Measurements from ENCODE around the gene TRIM71.
"Not testable (repeated sequence)": the region's sequence is repeated elsewhere in the genome, so short reads cannot be mapped to it uniquely, and the experiment has no call there.

TRIM71 gene

GRCh38 chr3:32842531-32842931, 24.7 kb downstream of the TRIM71 start:
- no peak for DNase-seq (ENCODE audit: low read depth in 2 of 3, low spot score in 1 of 3)

- no peak for DNase-seq (ENCODE audit: low read depth in 2 of 3, low spot score in 1 of 3)
These were observed 25.2 kb downstream of the TRIM71 start for GRCh38 chr3:32842987-32843386.

GRCh38 chr3:32843510-32844321, 25.9 kb downstream of the TRIM71 start:
- DNase-seq (ENCODE audit: low read depth in 2 of 3, low spot score in 1 of 3) = no peak

GRCh38 chr3:32844322-32844654, 26.5 kb downstream of the TRIM71 start:
- no peak for DNase-seq (ENCODE audit: low read depth in 2 of 3, low spot score in 1 of 3)

GRCh38 chr3:32844914-32845313, 27.1 kb downstream of the TRIM71 start:
- no peak for DNase-seq (ENCODE audit: low read depth in 2 of 3, low spot score in 1 of 3)

DNA sequence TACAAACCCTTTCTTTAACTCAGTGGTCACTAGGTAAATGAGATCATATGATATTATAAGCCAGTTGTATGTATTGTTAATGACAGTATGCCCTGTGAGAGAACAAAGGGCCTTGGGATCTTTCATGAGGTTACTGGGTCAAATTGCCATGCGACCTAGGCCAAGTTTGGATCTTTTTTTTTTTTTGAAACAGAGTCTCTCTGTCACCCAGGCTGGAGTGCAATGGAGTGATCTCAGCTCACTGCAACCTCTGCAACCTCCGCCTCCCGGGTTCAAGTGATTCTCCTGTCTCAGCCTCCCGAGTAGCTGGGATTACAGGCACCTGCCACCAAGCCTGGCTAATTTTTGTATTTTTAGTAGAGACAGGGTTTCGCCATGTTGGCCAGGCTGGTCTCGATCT, 27.7 kb downstream of the TRIM71 start:
- not testable (repeated sequence) for DNase-seq (ENCODE audit: low read depth in 2 of 3, low spot score in 1 of 3)

DNA sequence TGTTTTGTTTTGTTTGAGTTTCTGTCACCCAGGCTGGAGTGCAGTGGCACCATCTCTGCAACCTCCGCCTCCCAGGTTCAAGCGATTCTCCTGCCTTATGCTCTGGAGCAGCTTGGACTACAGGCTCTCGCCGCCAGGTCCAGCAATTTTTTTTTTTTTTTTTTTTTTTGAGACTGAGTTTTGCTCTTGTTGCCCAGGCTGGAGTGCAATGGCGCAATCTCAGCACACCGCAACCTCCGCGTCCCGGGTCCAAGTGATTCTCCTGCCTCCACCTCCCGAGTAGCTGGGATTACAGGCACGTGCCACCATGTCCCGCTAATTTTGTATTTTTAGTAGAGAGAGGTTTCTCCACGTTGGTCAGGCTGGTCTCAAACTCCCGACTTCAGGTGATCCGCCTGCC, 29.2 kb downstream of the TRIM71 start:
- not testable (repeated sequence) for DNase-seq (ENCODE audit: low read depth in 2 of 3, low spot score in 1 of 3)

DNA sequence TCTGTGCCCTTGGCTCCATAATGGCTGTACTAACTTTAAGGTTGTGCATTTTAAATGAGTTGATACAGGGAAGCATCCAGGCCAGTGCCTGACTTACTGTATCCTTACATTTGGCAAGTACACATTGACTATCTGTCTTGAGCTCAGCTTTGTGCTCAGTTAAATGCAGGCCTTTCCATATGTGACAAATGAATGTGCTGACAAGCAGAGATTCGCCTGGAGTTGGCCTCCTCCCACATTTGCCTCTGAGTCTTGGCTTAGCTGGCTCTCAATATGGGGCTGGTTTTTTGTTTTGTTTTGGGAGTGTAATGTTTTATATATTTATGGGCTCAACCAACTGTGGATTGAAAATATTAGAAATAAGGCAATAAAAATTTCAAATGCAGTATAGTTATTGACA, 29.7 kb downstream of the TRIM71 start:
- DNase-seq (ENCODE audit: low read depth in 2 of 3, low spot score in 1 of 3) = no peak

DNA sequence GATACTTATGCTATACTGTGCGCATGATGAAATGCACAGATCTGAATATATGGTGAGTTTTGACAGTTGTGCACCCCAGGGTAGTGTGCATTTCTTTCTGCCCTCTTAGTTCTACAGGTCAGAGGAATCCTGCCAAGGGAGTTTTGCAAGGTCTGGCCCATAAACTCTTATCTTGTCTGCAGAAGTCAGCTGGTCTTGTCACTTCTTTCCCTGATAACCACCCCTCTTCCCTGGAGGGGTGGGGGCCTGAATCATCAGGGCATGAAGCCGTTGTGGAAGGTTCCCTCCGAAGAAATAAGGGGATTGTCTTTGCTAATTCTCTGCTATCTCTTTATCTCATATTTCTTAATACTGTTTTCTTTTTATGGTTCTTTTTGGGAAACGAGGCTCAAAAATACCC, 30.4 kb downstream of the TRIM71 start:
- no peak for DNase-seq (ENCODE audit: low read depth in 2 of 3, low spot score in 1 of 3)

DNA sequence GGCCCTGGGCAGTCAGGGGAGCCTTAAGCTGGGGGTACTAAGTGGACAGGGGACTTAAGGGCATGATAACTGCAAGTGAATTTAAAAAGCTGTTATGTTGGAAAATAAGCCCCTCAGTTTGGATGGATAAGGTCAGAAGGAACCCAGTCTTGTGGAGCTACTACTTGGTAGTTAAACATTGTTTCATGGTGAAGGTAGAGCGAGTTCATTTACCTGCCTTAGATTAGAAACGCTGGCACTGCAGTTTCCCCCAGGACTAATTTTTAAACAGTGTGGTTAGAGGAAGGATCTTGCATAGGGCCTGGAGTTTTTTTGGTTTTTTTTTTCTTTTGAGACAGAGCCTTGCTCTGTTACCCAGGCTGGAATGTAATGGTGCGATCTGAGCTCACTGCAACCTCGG, 31.2 kb downstream of the TRIM71 start:
- DNase-seq (ENCODE audit: low read depth in 2 of 3, low spot score in 1 of 3) = no peak

DNA sequence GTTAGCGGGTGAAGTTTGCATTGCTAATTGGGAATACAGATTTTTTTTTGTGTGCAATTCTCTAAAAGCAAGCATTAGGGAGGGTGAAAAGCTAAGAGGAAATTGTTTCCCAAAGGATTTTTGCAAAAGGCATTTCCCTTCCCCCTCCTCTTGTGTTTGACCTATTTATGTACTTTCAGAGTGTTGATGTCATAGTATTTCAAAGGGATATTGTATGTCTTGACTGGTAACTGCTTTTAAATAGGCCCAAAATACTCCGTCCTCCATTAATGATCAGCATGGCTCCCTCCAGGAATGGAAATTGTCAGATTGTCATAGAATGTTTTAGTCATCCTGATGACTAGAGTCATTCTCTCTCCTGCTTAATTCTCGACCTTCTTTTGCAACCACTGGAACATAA, 32.4 kb downstream of the TRIM71 start:
- DNase-seq (ENCODE audit: low read depth in 2 of 3, low spot score in 1 of 3) = no peak

GRCh38 chr3:32850636-32851035, 32.8 kb downstream of the TRIM71 start:
- no peak for DNase-seq (ENCODE audit: low read depth in 2 of 3, low spot score in 1 of 3)

GRCh38 chr3:32852146-32852545, 34.3 kb downstream of the TRIM71 start:
- no peak for DNase-seq (ENCODE audit: low read depth in 2 of 3, low spot score in 1 of 3)

DNA sequence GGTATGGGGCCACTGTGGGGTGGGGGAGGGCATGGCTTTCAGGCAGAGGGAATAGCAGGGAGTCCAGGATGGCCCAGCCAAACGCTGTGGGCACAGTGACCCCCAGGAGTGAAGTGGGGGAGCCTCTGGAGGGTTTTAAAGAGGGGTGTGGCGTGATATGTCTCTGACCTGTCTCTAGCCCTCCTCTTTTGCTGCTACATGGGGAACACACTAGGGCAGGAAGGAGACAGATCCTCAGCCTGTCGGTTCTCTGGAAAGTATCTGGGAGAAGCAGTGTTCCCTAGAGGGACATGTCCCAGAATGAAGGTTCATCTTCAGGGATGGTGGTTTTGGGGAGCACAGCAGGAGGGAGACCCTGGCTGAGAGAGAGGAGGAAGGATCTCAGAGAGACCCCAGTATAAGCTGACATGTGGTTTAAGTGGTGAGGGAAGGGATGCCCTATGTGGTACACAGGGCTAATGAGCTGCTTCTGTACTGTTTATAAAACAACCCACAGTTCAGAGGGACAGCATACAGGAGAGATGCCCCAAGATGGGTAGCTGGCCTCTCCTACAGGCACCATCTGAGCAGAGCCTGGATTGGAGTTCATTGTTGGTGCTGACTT, 37.7 kb downstream of the TRIM71 start:
- DNase-seq (ENCODE audit: low read depth in 2 of 3, low spot score in 1 of 3) = no peak

- no peak for DNase-seq (ENCODE audit: low read depth in 2 of 3, low spot score in 1 of 3)
These were observed 38.6 kb downstream of the TRIM71 start for GRCh38 chr3:32856355-32856889.

GRCh38 chr3:32856901-32857507, 39.2 kb downstream of the TRIM71 start:
- no peak for DNase-seq (ENCODE audit: low read depth in 2 of 3, low spot score in 1 of 3)

DNA sequence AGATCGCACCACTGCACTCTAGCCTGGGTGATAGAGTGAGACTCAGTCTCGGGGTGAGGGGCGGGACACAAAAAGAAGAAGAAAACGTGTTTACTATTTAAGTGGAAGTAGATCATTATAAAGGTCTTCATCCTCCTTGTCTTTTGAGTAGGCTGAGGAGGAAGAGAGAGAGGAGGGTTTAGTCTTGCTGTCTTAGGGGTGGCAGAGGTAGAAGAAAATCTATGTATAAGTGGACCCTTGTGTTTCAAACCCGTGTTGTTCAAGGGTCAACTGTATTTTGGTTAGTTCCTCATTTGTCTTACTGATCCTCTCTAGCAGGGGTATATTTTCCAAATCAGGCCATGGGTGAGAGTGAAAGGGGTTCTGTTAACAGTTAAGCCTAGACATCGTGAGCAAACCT, 40.1 kb downstream of the TRIM71 start:
- DNase-seq (ENCODE audit: low read depth in 2 of 3, low spot score in 1 of 3) = no peak

DNA sequence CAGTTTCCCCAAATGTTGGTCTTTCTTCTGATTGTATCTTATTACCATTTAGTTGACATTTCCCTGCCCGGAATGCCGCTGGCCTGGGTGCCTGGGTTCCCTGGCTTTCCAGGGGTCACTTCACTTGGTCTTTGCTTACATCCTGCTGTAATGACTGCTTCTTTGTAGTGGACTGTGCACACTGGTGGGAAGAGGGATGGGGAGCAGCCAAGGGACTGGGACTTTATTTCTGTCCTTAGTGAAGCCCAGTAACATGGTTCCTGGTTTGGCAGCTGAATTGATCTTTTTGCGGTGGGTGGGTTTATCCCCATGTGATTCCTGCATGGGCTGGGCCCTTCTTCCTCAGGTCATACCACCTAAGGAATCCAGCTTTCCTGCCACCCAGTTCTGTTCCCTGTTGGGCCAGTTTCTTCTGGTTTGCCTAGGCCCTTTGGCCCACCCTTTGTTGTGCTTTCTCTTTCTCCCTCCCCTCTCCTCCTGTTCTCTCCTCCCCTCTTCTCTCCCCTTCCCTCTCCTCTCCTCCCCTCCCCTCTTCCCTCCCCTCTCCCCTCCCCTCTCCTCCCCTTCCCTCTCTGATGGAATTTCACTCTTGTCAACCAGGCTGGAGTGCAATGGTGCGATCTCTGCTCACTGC, 41.9 kb downstream of the TRIM71 start:
- no peak for DNase-seq (ENCODE audit: low read depth in 2 of 3, low spot score in 1 of 3)

GRCh38 chr3:32860499-32860898, 42.7 kb downstream of the TRIM71 start:
- no peak for DNase-seq (ENCODE audit: low read depth in 2 of 3, low spot score in 1 of 3)

DNA sequence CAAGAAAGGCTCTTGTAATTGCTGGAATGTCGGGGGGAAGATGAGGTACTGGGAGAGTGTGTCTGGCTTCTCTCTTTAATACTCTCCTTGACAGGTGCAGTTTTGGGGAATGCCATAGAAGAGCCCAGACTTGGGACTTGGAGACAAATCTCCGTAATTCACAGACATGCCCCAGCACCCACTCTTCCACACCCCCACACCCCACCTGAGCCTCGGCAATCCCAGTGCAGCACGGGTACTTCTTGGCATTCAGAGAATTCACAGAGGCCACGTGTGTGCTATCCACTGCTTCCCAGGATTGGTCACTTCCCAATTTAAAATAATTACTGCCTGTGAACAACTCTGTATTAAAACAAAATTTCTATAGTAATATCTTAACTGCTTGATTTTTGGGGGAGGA, 43.9 kb downstream of the TRIM71 start:
- no peak for DNase-seq (ENCODE audit: low read depth in 2 of 3, low spot score in 1 of 3)

DNA sequence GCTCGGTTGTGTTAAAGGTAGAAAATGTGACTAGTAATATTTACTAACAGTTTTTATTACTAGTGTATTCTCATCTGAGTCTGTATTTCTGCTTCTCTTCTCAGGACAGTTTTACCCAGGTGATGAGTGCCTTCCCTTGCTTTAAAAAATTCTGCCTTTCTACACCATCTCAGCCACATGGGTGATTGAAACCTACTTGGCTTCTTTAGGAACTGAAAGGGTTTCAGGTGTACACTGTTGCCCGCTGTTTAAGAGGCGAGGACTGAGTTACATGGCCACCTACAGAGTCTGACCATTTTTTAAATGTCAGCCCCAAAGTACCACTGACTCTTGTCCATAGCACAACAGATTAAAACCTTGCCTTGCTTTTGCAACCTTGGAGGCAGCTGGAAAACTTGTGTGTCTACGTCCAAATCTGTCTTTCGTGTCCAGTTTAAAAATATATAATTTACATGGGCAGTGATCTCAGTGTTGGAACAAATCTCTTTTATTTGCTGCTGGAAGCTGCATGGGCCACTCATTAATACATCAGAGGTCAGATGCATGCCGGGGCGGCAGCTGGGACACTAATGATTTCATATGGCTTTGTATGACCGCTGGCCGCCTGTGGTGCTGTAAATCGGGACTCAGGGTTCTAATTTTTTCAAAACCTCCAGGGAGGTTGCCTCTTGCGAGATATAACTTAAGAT, 44.6 kb downstream of the TRIM71 start:
- no peak for DNase-seq (ENCODE audit: low read depth in 2 of 3, low spot score in 1 of 3)
